ENCODE results near the gene ABCG8.

GRCh38 chr2:43882312-43882711 lies 43.5 kb downstream of the ABCG8 start:
- TF ChIP-seq, protein P1, sequence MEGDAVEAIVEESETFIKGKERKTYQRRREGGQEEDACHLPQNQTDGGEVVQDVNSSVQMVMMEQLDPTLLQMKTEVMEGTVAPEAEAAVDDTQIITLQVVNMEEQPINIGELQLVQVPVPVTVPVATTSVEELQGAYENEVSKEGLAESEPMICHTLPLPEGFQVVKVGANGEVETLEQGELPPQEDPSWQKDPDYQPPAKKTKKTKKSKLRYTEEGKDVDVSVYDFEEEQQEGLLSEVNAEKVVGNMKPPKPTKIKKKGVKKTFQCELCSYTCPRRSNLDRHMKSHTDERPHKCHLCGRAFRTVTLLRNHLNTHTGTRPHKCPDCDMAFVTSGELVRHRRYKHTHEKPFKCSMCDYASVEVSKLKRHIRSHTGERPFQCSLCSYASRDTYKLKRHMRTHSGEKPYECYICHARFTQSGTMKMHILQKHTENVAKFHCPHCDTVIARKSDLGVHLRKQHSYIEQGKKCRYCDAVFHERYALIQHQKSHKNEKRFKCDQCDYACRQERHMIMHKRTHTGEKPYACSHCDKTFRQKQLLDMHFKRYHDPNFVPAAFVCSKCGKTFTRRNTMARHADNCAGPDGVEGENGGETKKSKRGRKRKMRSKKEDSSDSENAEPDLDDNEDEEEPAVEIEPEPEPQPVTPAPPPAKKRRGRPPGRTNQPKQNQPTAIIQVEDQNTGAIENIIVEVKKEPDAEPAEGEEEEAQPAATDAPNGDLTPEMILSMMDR (IDR thresholded peaks at IDR 0.05; ENCODE audit: borderline replicate concordance, extremely low read depth, low read length, poor library complexity, severe bottlenecking) = no peak
- no peak for TF ChIP-seq EZH2 (IDR thresholded peaks at IDR 0.05; ENCODE audit: borderline replicate concordance, low read depth, low read length, severe bottlenecking)

Measured in DND-41 (cell line).